Muscle of leg (tissue), 11 donors: ENCODE results near the gene HNRNPA2B1. TPM values are rescaled to one million over a fixed set of nuclear protein-coding genes. Genes with fewer than 3 reads are reported as not detected.

Experiments
- DNase-seq: peaks from one replicate; pipeline ENCODE4 v3.0.0; 2013
- H3K27ac ChIP-seq: one replicate; pipeline ENCODE4 v1.5.1; 2013; ENCODE audit warnings: mild to moderate bottlenecking, low read length, control low read depth
- H3K27me3 ChIP-seq: one replicate; pipeline ENCODE4 v1.6.1; 2013; ENCODE audit warnings: low read length; ENCODE audit not compliant: control insufficient read depth, insufficient read depth
- H3K36me3 ChIP-seq: one replicate; pipeline ENCODE4 v1.6.1; 2013; ENCODE audit warnings: low read length; ENCODE audit not compliant: control insufficient read depth, insufficient read depth
- H3K4me1 ChIP-seq: one replicate; pipeline ENCODE4 v1.6.1; 2013; ENCODE audit warnings: low read length; ENCODE audit not compliant: control insufficient read depth, insufficient read depth
- H3K4me3 ChIP-seq: one replicate; pipeline ENCODE4 v1.5.1; 2013; ENCODE audit warnings: low read length, control low read depth
- H3K9me3 ChIP-seq: replicated peaks from 2 replicates; pipeline ENCODE4 v1.6.1; 2013; ENCODE audit warnings: low read depth, low read length; ENCODE audit not compliant: control insufficient read depth
- WGBS: methylation state at CpG from one replicate; pipeline ENCODE4 v1.1.5; 2013; ENCODE audit warnings: missing lambda C conversion rate; ENCODE audit not compliant: insufficient coverage; 5-methylcytosine and 5-hydroxymethylcytosine counted together
- polyA plus RNA-seq, 8 donors: library from polyadenylated mRNA; unstranded; fragments of 120-200 nt; gene quantifications; one replicate each; pipeline versions ENCODE4 v1.2.1 to v1.2.3, GENCODE V29; 2013; ENCODE audit warnings: inconsistent platforms in 1 of 8, low replicate concordance in 1 of 8; ENCODE audit not compliant: insufficient read length in 8 of 8, insufficient read depth in 1 of 8
- total RNA-seq: library from RNA; stranded (reverse); fragments of 120-200 nt; gene quantifications from one replicate; pipeline ENCODE4 v1.2.4, GENCODE V29; 2013

Gene HNRNPA2B1
- total and polyA plus RNA-seq, 9 donors = 107 to 924 (median 802) TPM

DNA sequence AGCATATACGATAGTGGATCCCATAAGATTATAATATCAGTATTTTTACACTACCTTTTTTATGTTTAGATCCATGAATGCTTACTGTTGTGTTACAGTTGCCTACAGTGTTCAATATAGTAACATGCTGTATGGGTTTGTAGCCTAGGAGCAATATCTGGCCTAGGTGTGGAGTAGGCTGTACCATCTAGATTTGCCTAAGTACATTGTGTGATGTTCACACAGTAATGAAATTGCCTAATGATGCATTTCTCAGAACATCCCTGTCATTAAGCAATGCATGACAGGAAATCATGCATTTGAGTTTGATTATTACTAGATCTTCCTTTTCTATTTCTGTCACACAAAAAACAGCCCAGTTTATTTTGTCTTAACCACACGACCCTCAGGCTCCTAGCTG is 15.5 kb upstream of the HNRNPA2B1 start:
- Histone ChIP-seq H3K9me3 (no peaks in the 10 kb centered on the region), H3K27ac (no peak overlapping the region), H3K27me3 (no peaks in the 10 kb centered on the region), H3K36me3 (peaks cover 2% of the 10 kb centered on the region), H3K4me1 (no peaks in the 10 kb centered on the region), H3K4me3 (no peak overlapping the region)
- no peak for DNase-seq
- WGBS = no CpG with 5 or more reads among the region's 2 CpGs

DNA sequence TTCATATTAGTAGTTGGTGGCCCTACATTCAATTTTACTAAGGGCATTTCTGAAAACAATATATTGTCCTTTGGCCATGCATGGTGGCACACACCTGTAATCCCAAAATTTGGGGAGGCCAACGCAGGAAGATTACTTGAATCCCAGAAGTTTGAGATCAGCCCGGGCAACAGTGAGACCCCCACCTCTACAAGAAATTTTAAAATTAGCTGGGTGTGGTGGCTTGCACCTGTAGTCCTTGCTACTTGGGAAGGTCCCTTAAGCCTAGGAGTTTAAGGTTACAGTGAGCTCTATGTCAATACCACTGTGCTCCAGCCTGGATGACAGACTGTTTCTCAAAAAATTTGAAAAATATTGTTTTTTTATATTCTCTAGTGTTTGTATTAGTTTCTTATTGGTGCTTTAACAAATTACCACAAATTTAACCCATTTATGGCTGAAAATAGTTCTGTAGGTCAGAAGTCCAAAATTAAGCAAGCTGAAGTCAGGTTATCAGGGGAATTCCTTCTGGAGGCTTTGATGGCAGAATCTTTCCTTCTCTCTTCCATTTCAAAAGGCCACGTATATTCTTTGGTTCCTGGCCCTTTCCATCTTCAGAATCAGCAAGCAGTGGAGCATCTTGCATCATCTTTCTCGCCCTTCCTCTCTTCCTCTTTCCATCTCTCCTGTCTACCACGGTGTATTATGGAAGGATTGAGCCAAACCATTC is 13.4 kb upstream of the HNRNPA2B1 start:
- Histone ChIP-seq H3K9me3 (no peaks in the 10 kb centered on the region), H3K27me3 (no peaks in the 10 kb centered on the region), H3K36me3 (peaks cover 19% of the 10 kb centered on the region), H3K27ac (no peak overlapping the region), H3K4me3 (no peak overlapping the region), H3K4me1 (no peaks in the 10 kb centered on the region)
- no peak for DNase-seq
- WGBS = 63% methylated on average over 1 of the region's 5 CpGs

DNA sequence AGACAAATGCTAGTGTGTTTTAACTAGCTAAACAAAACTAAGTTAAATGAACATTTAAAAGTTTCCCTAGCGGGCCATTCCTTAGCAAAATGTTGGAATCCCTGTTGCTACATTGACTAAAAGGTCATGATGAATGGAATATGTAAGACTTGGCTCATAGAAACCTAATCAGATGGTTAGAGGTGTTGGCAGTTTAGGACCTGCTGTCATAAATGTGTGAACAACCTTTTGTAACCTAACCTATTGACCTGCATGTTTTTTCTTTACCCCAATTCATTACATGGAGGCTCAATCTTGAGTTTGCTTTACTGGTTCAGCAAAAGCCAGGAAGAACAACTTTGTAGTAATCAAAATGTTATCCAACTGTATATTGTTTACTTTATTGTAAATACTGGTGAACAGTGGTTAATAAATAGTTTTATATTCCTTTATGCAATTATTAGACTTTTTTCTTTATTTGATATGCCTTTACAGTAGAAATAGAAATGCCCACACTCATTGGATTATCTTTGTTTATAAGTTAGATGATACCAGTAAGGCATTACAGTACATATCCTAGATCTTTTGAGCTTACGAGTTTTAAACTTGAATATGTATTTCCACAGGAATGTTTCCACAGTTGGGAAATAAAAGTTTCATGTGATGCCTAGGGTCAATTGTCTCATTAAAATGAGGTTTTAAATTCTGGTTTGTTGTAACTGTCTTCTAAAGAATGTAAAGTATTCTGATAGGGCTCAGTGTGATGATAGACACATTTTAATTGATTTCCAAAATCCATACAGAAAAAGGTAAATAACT is 12.6 kb upstream of the HNRNPA2B1 start:
- DNase-seq = no peak
- no peaks in the 10 kb centered on the region for H3K9me3 ChIP-seq
- no peaks in the 10 kb centered on the region for H3K27me3 ChIP-seq
- no peak overlapping the region for H3K4me3 ChIP-seq
- no peaks in the 10 kb centered on the region for H3K4me1 ChIP-seq
- WGBS = no CpG with 5 or more reads among the region's 2 CpGs
- no peak overlapping the region for H3K27ac ChIP-seq
- peaks cover 25% of the 10 kb centered on the region for H3K36me3 ChIP-seq

GRCh38 chr7:26208040-26208439 is 7.5 kb upstream of the HNRNPA2B1 start:
- DNase-seq = no peak
- WGBS = 90% methylated on average over 2 of the region's 5 CpGs
- Histone ChIP-seq H3K36me3 (peaks cover 41% of the 10 kb centered on the region), H3K27ac (no peak overlapping the region), H3K4me3 (no peak overlapping the region), H3K9me3 (no peaks in the 10 kb centered on the region), H3K27me3 (no peaks in the 10 kb centered on the region), H3K4me1 (no peaks in the 10 kb centered on the region)

GRCh38 chr7:26203016-26203415 is 2.5 kb upstream of the HNRNPA2B1 start:
- Histone ChIP-seq H3K9me3 (no peaks in the 10 kb centered on the region), H3K4me3 (peak overlapping the region; percentile 85), H3K36me3 (peaks cover 17% of the 10 kb centered on the region), H3K27ac (no peak overlapping the region), H3K27me3 (no peaks in the 10 kb centered on the region), H3K4me1 (no peaks in the 10 kb centered on the region)
- no peak for DNase-seq
- no CpG with 5 or more reads among the region's 2 CpGs for WGBS

GRCh38 chr7:26202019-26202990 is 1.8 kb upstream of the HNRNPA2B1 start:
- H3K4me1 ChIP-seq = no peaks in the 10 kb centered on the region
- WGBS = under 1% methylated on average over 44 of the region's 68 CpGs
- no peaks in the 10 kb centered on the region for H3K9me3 ChIP-seq
- H3K27me3 ChIP-seq = no peaks in the 10 kb centered on the region
- peak; percentile 70 for DNase-seq
- H3K36me3 ChIP-seq = peaks cover 11% of the 10 kb centered on the region
- H3K27ac ChIP-seq = peak overlapping the region; percentile 99
- H3K4me3 ChIP-seq = peak overlapping the region; percentile 85

- peak; percentile 91 for DNase-seq
- H3K27ac ChIP-seq = peak within 1 kb of the TSS; percentile 100
- under 1% methylated on average over 53 of the region's 86 CpGs for WGBS
- peaks cover 14% of the 10 kb centered on the region for H3K36me3 ChIP-seq
- peaks cover 3% of the 10 kb centered on the region for H3K4me1 ChIP-seq
- no peaks in the 10 kb centered on the region for H3K27me3 ChIP-seq
- H3K4me3 ChIP-seq = peak within 1 kb of the TSS; percentile 96
- H3K9me3 ChIP-seq = no peaks in the 10 kb centered on the region
These were observed 887 bp upstream of the HNRNPA2B1 start, which contains the start of gene CBX3 for GRCh38 chr7:26201247-26202018. Gene CBX3 (plus strand): TSS chr7:26201745. CDS start chr7:26202999, 1,254 bp downstream.

GRCh38 chr7:26200038-26200443 is 505 bp downstream of the HNRNPA2B1 start:
- DNase-seq = peak; percentile 85

DNA sequence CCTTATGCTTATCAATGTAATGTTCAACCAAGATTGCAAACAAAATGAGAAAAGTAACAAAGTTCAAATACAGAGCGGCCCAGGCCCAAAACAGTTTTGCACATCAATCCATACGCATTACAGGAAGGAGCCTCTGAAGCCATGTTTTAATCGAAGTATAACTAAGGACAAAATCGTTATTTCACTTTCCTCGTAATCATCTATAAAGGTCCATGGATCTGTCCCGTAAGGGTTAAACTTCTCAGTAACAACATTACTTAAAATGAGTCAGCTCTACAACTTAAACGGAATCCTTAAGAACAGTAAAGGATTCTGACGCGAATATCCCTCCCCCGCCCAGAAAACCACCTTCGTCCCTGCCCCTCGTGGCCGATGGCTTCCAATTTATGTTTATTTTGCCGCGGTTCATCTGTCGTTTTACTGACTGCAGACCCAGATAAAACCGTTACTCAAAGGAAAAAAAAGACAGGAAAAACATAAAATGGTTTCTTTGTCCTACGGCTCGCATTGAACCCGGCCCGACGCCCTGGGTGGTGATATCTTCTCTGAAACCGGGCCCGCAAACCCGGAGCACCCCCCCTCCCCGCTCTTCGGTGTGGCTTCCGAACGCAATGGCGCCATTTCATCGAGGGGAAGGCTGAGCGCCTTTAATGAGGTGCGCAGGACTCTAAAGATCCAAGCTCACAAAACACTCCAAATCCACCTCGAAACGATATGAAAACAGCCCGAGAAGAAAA is 1.1 kb downstream of the HNRNPA2B1 start:
- Histone ChIP-seq H3K4me3 (peak overlapping the region; percentile 96), H3K27me3 (no peaks in the 10 kb centered on the region), H3K36me3 (peaks cover 25% of the 10 kb centered on the region), H3K27ac (peak overlapping the region; percentile 100), H3K4me1 (peaks cover 5% of the 10 kb centered on the region), H3K9me3 (no peaks in the 10 kb centered on the region)
- DNase-seq = peak; percentile 89
- WGBS = 0% methylated on average over 17 of the region's 36 CpGs

More at GRCh38 chr7:26200038-26200443, 505 bp downstream of the HNRNPA2B1 start:
- peak overlapping the region; percentile 96 for H3K4me3 ChIP-seq
- no peaks in the 10 kb centered on the region for H3K9me3 ChIP-seq
- H3K27me3 ChIP-seq = no peaks in the 10 kb centered on the region
- peak overlapping the region; percentile 100 for H3K27ac ChIP-seq
- peaks cover 5% of the 10 kb centered on the region for H3K4me1 ChIP-seq
- H3K36me3 ChIP-seq = peaks cover 20% of the 10 kb centered on the region
- 0% methylated on average over 10 of the region's 29 CpGs for WGBS
